DMS 273 (cell line): ENCODE measurements around the gene TGM1.

Experiments used
- DNase-seq: peaks from one replicate; lab custom pipeline; 2025; ENCODE audit not compliant: unreplicated experiment; lab: John Stamatoyannopoulos, UW

TGM1 gene

DNA sequence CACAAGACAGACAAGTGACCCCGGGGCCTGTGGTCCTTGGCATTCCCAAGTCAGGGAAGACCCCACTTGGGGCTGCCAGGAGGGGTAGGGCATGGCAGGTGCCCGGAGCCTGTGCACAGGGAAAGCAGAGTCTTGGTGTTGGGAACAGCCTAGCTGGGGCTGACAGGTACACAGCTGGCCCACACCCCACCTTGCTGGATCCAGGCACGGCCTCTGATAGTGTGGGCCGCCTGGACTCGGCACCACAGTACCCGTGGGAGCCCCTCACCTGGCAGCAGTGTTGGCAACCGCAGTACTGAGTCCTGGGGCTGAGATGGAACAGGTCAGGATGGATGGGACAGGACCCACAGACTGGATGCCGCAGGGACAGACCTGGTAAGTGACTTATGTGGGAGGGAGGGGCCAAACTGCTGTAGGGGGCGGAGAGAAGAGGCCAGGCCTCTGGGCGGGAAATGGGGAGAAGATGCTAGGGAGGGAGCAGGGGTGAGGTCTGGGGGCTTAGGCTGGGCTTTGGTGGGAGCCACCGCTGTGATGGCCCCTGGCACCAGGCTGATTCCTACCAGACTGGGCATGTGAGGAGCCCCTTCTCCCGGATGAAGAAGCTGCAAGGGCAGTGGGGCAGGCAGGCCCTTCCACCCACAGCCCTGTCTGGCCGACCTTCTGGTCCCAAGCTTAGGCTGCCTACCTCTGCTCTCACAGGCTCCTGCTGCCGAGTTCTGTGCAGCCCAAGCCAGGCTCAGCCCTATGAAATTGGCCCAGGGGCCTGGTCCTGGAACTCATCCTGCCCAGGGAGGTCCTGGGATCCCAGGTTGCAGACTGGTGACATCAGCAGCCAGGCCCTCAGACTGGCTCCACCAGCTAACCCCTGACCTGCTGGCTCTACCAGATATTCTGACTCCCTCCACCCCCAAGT, at the start of gene TGM1:
Gene TGM1 (minus strand): TSS at position 357 of the 913 bp plus-strand sequence. CDS start 825 bp downstream, outside the sequence.
- DNase-seq = no peak

DNA sequence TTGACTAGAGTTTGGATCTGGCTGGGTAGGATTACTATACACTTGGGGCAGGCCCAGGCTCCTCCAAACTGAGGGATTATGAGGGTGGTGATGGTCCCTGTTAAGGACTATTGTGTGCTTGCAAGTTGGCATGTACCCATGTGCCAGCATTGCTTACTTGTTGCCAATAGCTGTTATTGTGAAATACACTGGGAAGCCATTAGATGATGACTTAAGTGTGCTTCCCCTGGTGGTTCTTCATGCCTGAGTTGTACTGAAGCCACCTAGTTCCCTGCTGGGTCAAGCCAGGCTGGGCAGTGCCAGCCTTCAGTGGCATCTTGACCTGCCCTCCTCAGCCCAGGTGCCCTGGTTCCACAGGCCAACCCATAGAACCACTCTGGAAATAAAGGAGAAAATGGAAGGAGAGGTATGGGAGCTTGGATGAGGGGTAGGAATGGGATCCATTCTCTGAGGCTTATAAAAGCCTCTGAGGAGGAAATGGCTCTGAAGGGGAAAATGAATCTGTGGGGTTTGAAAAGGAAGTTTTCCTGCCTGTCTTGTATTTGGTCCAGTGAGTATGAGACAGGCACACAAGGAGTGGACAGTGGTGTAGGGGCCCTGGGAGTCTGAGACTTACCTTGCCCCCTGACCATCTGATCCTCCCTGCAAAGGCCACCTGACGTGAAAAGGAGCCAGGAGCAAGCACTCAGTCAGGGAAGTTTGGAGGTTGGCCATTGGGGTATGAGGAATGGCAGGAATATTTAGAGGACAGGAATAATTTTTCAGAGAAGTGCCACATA, 49.0 kb upstream of the TGM1 start:
- no peak for DNase-seq

DNA sequence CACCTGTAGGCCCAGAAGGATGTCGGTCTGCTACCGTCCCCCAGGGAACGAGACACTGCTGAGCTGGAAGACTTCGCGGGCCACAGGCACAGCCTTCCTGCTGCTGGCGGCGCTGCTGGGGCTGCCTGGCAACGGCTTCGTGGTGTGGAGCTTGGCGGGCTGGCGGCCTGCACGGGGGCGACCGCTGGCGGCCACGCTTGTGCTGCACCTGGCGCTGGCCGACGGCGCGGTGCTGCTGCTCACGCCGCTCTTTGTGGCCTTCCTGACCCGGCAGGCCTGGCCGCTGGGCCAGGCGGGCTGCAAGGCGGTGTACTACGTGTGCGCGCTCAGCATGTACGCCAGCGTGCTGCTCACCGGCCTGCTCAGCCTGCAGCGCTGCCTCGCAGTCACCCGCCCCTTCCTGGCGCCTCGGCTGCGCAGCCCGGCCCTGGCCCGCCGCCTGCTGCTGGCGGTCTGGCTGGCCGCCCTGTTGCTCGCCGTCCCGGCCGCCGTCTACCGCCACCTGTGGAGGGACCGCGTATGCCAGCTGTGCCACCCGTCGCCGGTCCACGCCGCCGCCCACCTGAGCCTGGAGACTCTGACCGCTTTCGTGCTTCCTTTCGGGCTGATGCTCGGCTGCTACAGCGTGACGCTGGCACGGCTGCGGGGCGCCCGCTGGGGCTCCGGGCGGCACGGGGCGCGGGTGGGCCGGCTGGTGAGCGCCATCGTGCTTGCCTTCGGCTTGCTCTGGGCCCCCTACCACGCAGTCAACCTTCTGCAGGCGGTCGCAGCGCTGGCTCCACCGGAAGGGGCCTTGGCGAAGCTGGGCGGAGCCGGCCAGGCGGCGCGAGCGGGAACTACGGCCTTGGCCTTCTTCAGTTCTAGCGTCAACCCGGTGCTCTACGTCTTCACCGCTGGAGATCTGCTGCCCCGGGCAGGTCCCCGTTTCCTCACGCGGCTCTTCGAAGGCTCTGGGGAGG, 47.9 kb upstream of the TGM1 start, which contains the start of gene LTB4R:
Gene LTB4R (plus strand): TSS at position 857 of the 959 bp plus-strand sequence. CDS start 4,150 bp downstream, outside the sequence.
- DNase-seq = peak; percentile 87

DNA sequence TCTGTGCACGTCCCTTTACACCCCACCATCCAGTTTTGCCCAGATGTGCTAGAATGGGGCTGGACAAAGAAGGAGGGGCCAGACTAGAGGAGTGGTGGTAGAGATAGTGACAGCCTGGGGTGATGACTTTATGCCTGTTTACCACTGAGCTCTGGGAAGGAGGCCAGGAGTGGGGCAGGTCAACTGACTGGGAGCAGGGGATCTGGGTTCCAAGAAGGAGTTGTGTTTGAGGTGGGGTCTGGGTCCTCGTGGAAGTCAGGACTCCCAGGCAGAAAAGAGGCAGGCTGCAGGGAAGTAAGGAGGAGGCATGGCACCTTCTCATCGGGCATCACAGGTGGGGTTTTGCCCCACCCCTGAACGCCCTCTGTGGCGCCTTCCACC, 47.3 kb upstream of the TGM1 start:
- no peak for DNase-seq

DNA sequence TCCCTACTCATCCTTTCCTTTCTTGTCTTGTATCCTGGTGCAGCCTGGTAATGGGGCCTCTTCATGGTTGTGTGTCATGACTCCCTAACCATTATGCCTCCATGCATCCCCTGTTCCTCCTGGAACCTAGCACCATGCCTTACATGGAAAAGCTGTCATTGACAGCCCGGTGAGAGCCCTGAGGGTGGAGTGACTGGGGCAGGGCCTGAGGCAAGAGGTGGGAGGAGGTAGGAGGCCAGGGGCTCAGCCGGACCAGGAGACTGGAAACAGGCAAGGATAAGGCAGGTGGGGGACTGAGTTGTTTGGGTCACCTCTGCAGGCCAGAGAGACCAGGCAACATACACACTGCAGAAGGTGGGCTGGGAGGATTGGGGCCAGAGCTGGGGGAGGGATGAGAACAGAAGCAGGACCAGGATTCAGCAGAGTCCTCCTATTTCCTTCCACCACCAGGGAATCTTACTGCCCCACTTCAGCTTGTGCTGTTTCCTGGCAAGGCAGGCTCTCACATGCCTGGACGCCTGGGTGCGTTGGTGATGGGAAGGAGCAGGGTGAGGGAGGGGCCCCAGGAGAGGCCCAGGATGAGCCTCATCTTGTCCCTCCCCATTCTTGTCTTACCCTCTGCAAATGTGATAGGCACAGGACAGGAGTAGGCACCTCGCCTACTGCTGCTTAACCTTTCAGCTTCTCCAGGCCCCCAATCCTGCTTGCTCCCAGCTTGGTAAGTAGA, 46.7 kb upstream of the TGM1 start, which contains the start of gene LTB4R2:
Gene LTB4R2 (plus strand): TSS at position 603 of the 727 bp plus-strand sequence. CDS start 525 bp downstream, outside the sequence.
- peak; percentile 47 for DNase-seq

DNA sequence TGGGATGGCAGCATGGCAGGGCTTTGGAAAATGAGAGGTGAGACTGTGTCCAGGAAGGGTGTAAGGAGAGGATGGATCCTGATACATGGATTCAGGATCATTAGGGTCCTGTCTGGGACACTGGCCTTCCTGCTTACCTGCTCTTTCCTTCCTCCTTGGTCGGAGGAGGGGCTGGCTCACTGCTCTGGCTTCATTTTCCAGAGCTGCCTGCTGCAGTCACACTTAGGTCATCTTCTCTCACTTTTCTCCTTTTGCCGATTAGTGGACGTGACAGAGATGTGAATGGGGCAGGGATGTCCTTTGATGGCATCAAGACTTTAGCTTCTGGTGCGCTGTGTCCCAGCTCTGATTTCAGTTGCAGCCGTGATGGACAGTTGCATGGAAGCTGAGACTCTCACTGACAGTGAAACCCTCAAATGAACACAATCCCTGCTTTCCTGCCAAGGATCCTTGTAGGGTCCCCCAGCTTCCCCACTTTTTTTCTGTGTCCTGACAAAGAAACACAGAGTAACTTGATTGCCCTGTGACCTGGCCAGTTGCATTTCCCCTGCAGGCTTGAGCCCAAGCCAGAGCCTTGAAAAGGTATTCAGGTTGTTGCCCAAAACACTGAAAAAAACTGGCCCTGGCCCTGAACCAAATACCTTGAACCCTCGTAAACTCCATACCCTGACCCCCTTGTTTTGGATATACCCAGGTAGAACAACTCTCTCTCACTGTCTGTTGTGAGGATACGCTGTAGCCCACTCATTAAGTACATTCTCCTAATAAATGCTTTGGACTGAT, 45.6 kb upstream of the TGM1 start:
- DNase-seq = no peak

DNA sequence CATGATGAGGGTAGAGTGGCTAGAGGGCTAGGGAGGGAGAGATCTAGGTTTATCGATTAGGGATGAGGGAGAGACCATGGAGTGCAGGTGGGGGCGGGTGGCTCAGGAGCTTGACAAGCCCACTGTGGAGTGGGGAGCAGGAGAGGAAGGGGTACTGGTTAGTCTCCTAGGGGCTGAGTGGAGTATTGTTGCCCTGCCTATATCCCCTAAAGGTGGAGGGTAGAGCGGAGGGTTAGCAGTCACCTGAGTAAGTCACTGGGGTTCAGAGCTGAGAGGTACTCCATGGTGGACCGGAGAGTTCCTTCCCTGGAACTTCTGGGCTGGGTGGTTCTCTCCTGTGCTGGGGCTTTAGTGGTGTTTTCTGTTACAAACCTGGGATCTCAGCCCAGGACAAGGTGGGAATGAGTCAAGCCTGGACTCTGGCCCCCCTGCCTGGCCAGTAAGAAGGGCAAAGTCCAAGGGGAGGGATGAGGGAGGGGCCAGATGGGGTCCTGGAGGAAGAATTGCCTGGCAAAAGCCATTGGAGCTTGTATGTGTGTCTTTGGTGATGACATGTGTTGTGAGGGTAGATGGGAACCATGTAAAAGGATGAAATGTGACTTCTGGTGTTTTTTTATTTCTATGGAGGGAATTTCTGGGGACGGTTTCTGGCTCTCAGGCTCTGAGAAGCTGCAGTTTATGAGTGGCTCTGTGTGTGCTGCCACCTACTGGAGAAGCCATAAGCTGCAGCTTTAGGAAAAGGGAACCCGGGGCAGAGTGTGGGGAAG, 44.8 kb upstream of the TGM1 start, which contains the start of gene CIDEB:
Gene CIDEB (minus strand): TSS at position 403 of the 767 bp plus-strand sequence. CDS start 119 bp downstream, at position 284.
- peak; percentile 75 for DNase-seq

DNA sequence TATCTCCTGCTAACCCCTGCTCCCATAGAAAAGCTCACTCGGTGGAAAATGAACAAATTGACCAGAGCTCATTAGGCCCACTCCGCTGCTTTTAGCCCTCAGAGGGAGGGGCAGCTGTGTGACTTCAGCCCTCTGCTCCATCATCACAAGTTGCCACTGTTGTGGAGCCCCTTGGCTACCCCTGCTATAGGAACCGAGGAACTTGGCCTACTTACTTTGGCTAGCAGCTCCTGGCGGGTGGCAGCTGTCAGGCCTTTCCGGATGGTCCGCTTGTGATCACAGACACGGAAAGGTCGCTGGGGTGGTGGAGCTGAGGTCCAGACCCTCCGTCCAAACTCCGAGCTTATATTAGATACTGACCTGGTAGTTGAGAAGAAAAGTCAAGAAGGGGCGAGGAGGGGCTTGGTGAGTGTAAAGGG, 44.2 kb upstream of the TGM1 start:
- no peak for DNase-seq

DNA sequence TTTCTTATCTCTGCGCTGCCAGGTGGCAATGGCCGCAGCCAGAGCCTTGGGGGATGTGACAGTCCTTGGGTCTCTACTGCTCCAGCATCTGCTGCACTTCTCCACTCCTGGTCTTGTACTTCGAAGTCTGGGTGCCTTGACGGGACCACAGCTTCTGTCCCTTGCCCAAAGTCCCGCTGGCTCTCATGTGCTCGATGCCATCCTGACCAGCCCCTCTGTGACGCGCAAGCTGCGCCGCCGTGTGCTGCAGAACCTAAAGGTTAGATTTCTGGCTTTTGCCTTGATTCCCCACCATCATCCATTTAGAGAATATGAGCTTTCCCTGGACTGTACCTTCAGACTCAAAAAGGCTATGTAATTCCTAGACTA, 41.0 kb upstream of the TGM1 start:
- no peak for DNase-seq

DNA sequence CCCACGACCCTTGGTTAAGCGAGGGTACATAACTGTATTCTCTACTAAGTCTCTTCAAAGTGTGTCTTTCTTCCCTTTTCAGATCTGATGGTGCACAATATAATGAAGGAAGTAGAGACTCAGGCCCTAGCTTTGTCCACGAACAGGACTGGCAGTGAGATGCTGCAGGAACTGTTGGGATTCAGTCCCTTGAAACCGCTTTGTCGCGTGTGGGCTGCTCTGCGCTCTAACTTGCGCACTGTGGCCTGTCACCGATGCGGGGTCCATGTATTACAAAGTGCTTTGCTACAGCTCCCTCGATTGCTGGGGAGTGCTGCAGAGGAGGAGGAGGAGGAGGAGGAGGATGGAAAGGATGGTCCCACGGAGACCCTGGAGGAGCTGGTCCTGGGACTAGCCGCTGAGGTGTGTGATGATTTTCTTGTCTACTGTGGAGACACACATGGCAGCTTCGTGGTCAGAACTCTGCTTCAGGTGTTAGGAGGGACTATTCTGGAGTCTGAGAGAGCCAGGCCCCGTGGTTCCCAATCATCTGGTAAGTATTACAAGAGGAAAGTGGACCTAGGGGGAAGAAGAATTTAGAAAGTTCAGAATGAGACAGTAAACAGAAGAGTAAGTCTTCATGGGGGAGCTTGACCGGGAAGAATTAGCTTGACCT, 37.5 kb upstream of the TGM1 start:
- no peak for DNase-seq

DNA sequence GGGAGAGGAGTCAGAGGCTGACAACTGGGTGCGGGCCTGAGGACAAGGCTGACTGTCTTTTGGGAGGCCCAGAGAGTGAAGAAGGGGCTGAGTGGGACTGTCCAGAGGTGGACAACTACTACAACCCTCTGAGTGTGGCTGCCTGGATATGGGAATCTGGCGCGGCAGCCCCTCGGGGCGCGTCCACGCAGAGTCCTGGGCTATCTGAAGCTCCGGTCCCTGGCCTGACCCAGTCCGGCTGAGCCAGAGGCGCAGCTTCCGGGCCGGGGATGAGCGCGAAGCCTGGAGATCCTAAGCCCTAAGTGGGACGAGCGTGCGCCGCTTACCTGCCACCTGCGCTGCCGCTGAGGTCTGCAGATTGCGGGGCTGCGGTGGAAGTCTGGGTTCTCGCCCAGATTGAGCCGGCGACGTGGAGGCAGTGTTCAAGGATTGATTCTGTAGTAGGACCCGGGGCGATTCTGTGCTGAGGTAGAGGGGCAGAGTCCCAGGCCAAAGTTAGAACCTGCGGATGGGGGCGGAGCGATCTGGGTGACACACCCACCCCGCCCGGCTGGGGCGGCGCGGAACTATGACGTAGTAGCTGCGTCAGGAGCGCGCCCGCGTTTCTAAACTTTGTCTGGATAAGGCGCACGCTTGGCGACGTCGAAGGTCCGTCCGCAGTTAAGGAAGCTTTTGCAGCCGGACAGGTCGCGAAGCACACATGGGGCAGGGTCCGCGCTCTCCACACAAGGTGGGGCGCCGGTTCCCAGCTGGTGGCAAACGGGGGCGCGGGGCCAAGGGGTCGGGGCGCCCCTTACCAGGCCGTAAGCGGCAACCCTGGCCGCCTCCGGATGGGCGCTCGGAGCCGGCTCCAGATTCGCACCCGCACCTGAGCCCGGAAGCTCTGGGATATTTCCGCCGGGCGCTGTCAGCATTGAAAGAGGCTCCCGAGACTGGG, 36.5 kb upstream of the TGM1 start, which contains the start of the genes DHRS1 and NOP9:
Gene DHRS1 (minus strand): TSS at position 526 of the 937 bp plus-strand sequence. CDS start 674 bp downstream, outside the sequence.
Gene NOP9 (plus strand): TSS at position 596 of the 937 bp plus-strand sequence. CDS start 105 bp downstream, at position 701.
- peak; percentile 96 for DNase-seq

DNA sequence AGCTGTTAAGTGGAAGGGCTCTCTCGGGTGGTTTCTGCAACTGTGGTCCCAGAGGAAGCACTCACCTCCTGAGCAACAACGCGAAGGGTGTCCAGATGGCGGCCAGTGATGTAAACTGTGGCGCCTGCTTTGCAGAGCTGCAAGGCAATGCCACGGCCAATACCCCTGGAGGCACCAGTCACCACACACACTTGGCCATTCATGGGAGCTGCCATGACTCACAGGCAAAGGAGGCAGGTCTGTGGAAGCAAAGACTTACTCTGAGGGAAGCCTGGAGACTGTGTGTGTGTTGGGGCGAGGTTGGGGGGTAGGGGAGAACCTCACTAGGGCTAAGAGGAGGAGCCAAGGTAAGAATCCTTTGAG, 35.9 kb upstream of the TGM1 start:
- peak; percentile 88 for DNase-seq

DNA sequence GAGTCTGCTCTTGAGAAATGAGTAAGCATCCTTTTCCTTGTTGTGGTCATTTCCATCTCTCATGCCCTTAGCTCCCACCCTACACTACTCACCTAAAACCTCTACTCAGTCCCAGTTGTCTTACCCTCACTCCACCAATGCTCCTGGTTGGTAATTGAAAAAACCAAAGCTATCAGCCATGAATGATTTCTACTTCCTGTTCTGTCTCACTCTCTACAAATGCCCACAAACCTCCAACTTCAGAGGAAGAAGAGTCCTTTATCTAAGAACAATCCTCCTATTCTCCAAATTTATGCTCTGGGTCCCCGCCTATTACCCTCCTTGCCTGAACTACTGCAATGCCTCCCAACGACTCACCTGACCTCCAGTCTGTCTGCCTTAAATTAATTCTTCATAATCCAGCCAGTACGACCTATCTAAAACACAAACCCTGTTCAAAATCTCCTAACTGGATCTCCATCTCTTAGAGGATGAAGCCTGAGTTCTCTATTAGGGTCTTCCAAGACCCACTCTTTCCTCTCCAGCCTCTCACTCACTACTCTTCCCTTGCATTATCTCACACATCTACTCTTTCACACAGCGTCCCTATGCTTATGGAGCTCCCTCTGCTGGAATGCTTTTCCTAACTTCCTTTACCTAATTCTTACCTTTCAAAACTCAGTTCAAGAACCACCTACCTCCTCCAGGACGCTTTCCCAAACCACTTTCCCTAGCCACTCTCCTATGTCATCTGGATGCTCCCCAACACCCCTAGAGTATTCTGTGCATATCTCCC, 34.4 kb upstream of the TGM1 start:
- peak; percentile 64 for DNase-seq

DNA sequence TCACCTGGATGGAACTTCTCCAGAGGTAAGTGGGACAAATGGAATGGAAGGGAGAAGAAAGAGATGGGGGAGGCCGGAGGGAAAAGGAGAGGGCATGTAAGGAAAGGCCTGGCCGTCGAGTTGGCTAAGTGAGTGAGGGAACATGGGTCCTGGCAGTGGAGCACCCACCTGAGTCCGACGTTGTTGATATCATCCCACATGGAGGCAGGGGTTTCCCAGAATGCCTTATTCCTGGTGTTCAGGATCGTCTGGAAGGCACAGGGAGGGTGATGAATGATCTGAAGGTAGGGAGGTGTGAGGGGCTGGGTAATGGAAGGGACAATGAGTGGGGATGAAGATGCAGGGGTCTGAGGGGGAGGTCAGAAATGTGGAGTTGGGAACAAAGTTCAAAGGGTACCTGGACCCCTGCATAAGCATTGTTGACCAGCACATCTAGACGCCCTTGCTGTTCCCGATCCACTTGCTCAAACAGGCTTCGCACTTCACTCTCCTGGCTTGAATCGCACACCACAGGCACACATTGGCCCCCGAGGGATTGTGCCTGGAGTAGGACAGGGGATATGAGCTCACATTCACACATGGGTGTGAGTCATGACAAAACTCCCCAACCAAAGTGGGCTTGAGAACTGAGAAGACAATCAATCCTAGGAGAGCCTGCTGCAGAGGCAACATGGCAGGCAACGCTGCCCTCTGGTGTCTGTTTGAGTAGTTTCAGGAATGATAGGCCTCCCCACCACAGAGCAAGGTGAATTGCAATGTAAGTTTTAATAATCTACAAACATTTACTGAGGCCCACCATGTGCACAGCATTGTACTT, 33.6 kb upstream of the TGM1 start:
- peak; percentile 79 for DNase-seq

DNA sequence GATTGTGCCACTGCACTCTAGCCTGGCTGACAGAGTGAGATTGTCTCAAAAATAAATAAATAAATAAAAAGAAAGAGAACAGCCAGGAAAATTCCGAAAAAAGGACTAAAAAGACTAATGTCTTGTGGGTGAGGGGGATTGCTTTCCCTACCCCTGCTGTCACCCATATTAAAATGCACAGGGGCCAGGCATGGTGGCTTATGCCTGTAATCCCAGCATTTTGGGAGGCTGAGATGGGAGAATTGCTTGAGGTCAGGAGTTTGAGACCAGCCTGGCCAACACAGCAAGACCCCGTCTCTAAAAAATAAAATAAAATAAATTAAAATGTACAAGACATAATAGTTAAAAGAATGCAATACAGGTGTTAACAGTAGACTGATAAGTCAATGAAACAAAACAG, 30.5 kb upstream of the TGM1 start:
- no peak for DNase-seq
